Left renal cortex interstitium (tissue), 4 donors: ENCODE data around the gene NETO2. TPM values are rescaled to one million over a fixed set of nuclear protein-coding genes. Genes with fewer than 3 reads are reported as not detected.
"Not testable (repeated sequence)": the region's sequence is repeated elsewhere in the genome, so short reads cannot be mapped to it uniquely, and the experiment has no call there.

Experiments
- DNase-seq, 4 donors: peaks; one replicate each; pipeline ENCODE4 v3.0.0-alpha.2; 2013; ENCODE audit warnings: low read depth in 4 of 4, low spot score in 2 of 4, missing footprints in 1 of 4
- polyA plus RNA-seq, 4 donors: library from polyadenylated mRNA; unstranded; fragments of 120-200 nt; gene quantifications; one replicate each; pipeline ENCODE4 v1.2.1, GENCODE V29; 2013; ENCODE audit not compliant: insufficient read length in 4 of 4

The NETO2 gene
- polyA plus RNA-seq, 4 donors = 27.8 to 31.4 (median 30.7) TPM

- DNase-seq = no peak
Measured at GRCh38 chr16:47067203-47067602, 76.5 kb downstream of the NETO2 start.

GRCh38 chr16:47065766-47066688 is 77.7 kb downstream of the NETO2 start:
- DNase-seq = no peak

DNA sequence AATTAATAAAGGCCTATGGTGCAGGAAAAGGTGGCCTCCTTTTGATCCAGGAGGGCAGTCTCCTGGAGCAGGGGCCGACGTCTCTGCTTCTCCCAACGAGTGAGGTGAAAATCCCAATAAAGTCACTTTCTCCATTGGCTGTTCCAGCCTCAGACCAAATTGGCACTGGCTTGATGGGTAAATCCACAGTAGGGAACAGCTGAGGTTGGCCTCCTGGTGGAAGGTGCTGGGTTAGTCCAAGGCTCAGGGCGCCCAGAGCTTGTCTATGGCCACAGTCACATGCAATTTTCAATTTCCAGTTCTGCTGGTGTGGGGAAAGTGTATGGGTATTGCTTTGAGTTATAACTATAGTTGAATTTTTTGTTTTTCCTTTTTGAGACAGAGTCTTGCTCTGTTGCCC is 79.0 kb downstream of the NETO2 start:
- no peak for DNase-seq

GRCh38 chr16:47063011-47063724 is 80.6 kb downstream of the NETO2 start:
- no peak for DNase-seq

- no peak for DNase-seq
Measured at GRCh38 chr16:47061204-47061603, 82.5 kb downstream of the NETO2 start.

DNA sequence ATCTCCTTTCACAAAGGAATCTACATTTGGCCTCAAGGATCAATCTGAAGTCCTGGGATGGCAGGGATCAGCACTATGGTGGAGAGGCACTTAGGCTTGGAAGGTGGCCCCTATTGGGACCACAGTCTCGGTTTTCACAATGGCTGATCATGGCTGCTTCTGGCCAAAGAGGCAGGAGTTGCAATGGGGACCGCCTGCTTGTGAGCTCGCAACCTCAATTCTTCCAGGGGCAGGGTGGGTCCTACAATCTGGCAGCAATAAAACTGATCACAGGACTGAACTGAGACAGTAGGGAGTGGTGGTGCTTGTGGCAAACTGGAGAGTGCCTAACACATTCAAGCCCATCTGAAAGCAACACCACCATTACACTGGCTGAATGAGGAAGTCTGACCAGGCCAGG is 83.1 kb downstream of the NETO2 start:
- no peak for DNase-seq

GRCh38 chr16:47059991-47060390 is 83.8 kb downstream of the NETO2 start:
- DNase-seq = no peak

- not testable (repeated sequence) for DNase-seq
Measured at GRCh38 chr16:47059130-47059529, 84.6 kb downstream of the NETO2 start.

GRCh38 chr16:47058295-47059086 is 85.3 kb downstream of the NETO2 start:
- no peak for DNase-seq

- DNase-seq = no peak
Measured at GRCh38 chr16:47057630-47057993, 86.1 kb downstream of the NETO2 start.

GRCh38 chr16:47056688-47057629 is 86.8 kb downstream of the NETO2 start:
- no peak for DNase-seq

DNA sequence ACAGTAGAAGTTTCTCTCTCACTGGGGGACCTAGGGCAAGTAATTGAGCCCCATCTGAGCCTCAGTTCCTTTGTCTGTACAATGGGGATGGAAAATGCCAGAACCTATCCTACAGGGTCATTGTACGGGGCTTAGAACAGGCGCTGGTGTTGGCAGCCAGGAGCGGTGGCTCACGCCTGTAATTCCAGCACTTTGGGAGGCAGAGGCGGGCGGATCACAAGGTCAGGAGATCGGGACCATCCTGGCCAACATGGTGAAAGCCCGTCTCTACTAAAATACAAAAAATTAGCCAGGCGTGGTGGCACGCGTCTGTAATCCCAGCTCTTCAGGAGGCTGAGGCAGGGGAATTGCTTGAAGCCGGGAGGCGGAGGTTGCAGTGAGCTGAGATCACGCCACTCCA is 87.7 kb downstream of the NETO2 start:
- DNase-seq = not testable (repeated sequence)

DNA sequence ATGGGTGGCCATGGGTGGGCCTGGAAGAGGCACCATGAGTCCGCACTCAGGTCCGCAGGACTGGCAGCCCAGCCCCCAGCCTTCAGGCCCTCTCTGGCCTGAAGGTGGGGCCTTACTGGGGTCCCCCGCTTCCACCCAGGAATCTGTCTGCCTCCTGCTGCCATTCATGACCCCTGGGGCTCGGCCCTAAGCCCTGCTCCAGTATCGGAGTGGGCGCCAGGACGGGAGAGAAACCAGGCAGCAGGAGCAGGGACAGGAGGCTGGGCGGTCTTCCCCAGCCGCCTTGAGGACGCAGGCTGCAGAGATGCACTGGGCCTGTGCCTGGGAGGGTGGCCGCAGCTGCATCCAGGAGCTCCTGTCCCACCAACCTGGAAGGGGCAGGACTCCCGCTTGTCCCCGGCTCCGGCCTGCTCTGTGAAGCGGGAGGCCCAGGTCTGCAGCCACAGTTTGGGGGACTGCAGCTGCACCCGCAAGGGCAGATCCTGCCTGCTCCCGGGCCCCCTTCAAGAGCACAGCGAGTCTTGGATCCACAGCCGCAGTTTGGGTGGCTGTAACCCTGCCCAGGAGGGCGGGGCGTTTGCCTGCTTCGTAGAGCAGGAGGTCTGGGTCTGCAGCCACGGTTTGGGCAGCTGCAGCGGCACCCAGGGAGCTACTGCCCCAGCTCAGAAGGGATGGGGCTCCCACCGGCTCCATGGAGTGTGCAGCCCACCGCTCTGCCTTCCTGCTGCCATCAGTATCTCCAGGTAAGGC is 88.4 kb downstream of the NETO2 start:
- DNase-seq = no peak

DNA sequence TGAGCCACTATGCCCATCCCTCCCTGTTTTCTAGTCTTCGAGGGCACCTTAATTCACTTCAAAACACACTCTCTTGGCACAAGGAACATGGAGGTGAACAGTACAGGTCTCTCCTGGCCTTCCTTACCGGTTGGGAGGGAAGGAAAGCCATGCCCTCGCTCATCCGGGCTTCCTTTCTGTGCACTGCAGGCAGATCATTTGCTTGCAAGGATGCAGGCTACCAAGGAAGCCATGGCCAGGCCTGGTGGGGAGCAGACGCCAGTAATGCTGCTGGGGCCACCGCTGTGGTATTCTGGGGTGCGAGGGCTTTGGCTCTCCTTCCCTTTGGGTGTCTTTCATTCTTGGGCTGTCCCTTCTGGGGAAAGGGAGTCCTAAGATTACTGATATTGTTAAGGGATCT is 89.4 kb downstream of the NETO2 start:
- no peak for DNase-seq

DNA sequence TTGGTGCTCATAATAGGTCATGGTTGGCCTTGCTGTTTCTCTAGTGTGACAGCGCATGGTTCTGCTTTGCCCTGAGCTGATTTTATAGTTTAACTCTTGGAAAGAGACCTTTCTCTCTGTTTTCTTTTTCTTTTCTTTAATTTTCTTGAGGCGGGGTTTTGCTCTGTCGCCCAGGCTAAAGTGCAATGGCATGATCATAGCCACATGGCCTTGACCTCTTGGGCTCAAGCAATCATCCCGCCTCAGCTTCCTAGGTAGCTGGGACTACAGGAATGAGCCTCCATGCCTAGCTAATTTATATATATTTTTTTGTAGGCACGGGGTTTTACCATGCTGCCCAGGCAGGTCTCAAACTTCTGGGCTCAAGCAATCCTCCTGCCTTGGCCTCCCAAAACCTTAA is 89.8 kb downstream of the NETO2 start:
- no peak for DNase-seq

DNA sequence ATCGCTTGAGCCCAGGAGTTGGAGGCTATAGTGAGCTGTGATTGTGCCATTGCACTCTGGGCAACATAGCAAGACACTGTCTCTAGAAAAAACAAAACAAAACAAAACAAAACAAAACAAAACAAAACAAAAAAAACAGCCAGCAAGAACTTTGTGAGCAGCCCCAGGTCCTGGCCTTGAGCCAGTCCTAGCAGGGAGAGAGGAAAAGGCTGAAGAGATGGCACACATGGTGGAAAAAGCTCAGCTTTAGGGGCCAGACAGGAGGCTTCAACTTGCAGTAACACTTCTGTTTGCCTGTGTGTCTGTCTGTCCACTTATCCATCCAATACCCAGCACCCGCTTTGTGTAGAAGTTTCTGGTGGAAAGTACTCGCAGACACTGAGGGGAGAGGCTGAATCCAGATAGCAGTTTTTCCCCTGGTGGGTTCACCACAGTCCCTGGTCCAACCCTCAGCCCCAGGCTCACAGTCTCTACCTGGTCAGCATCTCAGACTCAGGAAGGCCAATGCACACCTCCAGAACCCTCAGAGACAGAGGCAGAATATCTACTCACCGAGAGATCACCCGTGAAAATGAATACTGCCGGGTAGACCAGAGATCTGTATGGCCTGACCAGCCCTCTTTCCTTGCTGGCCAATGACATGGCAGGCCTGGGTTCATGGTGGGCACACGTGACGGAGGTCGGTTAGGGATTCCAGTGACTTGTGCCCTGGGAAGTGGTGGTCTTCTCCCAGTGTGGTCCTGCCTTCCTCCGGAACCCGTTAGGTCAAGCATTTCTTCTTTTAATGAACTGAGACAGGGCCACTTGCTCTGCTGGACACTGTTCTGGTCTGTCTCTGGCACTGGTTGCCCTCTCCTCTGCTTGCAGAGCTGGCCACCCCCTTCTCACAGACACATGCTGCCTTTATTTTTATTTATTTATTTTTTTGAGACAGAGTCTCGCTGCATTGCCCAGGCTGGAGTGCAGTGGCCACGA is 90.8 kb downstream of the NETO2 start:
- no peak for DNase-seq

DNA sequence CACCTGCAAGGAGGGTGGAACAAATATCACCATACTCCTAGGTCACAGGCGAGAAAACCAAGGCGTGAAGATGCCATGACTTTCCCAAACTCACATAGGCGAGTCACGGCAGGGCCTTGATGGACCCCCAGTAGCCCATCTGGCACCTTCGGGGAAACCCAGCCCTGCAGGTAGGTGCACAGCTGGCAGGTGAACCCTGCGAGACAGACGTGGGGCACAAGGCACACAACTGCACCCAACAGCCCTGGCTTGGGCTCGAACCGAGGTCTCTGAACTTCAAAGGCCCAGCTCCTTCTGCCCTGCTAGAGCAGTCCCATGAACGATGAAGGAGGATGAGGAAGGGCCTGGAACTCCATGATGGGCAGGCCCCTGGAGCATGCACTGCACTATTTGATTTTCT is 92.7 kb downstream of the NETO2 start:
- DNase-seq = no peak

DNA sequence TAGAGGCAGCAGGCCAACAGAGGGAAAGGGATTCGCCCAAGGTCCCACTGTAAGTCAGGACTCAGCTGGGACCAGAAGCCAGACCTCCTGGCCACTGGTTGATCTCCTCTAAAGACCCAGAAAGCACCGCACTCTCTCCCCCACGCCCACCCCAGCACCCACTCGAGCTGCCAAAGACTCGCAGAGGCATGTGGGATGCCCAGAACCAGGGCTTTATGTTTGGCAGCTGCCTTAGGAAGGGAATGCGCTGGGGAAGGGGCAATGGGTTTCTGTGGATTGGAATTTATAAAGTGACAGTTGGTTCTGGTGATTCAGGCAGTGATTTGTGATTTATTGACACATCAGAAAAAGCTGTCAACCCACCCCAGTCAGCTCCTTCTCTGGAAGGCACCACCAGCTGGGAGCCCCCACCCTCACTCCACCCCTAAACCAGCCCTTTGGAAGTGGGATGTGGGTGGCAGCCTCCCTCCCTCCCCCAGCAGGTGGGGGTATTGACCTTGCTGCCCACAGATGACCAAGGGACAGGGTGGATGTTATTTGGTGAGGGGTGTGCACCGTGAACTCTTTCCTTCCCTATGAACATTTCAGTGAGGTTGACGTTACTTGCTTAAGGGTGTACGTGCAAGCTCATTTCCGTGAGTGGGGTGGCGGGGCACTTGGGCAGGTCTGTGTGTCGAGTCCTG is 93.7 kb downstream of the NETO2 start:
- DNase-seq = no peak
